HG02970 (cell line): ENCODE measurements around the gene BTNL3.
A peak's percentile ranks its signal among the peaks of the same experiment; 100 is the strongest.
"Not testable (repeated sequence)": the region's sequence is repeated elsewhere in the genome, so short reads cannot be mapped to it uniquely, and the experiment has no call there.

ENCODE experiments used
- ATAC-seq: cut with Tn5 transposase; IDR thresholded peaks from one replicate; pipeline ENCODE4 v1.9.1; 2021; ENCODE audit warnings: mild to moderate bottlenecking, moderate library complexity, moderate number of reproducible peaks; ENCODE audit not compliant: unreplicated experiment, low FRiP score

The BTNL3 gene, protein sequence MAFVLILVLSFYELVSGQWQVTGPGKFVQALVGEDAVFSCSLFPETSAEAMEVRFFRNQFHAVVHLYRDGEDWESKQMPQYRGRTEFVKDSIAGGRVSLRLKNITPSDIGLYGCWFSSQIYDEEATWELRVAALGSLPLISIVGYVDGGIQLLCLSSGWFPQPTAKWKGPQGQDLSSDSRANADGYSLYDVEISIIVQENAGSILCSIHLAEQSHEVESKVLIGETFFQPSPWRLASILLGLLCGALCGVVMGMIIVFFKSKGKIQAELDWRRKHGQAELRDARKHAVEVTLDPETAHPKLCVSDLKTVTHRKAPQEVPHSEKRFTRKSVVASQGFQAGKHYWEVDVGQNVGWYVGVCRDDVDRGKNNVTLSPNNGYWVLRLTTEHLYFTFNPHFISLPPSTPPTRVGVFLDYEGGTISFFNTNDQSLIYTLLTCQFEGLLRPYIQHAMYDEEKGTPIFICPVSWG

DNA sequence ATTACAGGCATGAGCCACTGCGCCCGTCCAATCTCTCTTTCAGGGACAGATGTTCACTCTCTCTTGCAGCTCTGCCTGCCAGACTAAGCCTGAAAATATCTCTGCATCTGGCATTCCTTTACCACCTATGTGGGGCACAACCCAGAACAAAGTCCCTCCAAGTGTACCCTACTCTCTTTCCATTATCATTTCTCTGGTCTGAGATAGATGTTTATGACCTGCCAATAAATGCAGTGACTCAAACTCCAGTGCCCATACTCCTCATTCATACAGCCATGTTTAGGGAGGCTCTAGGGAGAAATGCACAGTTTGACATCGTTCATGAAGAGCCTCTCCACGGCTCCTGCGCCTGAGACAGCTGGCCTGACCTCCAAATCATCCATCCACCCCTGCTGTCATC lies at the start of gene BTNL3:
BTNL3 (plus strand) TSS at position 255 of the 400 bp plus-strand sequence. CDS start 183 bp downstream, outside the sequence.
- ATAC-seq: no peak

DNA sequence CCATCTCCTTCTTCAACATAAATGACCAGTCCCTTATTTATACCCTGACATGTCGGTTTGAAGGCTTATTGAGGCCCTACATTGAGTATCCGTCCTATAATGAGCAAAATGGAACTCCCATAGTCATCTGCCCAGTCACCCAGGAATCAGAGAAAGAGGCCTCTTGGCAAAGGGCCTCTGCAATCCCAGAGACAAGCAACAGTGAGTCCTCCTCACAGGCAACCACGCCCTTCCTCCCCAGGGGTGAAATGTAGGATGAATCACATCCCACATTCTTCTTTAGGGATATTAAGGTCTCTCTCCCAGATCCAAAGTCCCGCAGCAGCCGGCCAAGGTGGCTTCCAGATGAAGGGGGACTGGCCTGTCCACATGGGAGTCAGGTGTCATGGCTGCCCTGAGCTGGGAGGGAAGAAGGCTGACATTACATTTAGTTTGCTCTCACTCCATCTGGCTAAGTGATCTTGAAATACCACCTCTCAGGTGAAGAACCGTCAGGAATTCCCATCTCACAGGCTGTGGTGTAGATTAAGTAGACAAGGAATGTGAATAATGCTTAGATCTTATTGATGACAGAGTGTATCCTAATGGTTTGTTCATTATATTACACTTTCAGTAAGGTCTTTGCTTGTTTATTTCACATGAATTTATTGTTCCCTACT lies 38.2 kb upstream of the BTNL3 start:
- ATAC-seq: no peak

DNA sequence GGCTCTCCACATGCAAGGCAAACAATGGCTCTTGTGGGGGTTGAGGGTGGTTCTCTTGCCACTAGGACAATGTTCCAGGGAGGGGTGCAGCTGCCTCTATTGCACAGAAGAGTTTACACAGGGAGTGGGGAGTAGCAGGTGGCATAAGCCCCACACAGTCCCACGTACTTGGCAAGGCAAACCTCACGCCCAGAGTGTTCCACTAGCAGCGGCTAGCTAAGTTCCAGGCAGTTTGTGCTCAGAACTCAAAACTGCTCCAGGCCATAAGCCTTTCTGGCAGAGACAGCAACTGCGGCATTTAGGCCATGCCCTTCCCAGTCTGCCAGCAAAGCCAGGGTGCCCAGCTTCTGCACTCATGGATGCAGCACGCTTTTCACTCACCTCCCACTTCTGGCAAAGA lies 29.0 kb upstream of the BTNL3 start:
- no peak for ATAC-seq

DNA sequence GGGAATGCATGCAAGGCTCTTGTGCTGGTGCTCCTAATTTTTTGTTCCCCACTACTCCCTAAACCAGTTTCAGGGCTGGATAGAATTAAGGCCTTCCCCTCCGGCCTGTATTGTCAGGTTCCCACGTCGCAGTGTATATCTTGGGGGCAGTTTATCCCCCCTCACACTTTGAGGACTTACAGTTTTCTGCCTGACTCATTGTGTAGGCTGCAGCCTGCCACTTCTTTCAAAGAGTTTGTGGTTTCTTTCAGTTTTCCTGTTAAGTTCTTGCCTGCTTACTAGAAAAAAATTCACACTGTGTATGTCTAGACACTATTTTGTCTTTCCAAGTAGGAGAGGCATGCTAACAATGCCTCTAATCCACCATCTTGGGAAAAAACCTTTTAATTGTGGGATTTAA lies 28.4 kb upstream of the BTNL3 start:
- no peak for ATAC-seq

DNA sequence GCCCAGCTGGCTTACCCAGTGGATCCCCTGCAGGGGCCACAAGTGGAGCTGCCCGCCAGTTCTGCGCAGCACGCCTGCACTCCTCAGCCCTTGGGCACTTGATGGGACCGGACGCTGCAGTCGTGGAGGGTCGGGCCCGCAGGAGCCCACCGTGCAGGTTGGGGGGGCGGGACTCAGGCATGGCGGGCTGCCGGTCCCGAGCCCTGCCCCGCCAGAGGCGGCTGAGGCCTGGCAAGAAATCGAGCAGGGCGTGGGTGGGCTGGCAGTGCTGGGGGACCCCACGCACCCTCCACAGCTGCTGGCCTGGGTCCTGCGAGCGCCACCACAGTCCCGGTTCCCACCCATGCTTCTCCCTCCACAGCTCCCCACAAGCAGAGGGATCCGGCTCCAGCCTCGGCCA lies 19.2 kb upstream of the BTNL3 start:
- ATAC-seq: no peak

DNA sequence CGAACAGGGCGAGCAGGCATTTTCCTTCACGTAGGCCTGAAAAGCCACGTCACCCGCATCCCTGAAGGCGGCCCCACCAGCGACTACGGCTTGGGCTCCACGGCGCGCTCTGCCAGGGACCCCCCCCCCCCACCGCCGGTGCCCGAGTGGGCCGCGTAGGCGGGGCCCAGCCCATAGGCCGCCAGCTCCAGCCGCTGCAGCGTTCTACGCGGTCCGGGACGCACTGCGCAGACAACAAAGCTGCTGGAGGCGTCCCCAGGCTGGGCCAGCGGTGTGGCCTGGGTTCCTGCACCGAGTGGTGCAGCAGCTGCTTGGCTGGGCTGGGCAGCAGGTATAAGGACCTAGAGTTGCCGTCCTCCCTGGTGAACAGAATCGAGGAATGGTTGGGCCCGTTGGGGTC lies 18.3 kb upstream of the BTNL3 start:
- no peak for ATAC-seq

DNA sequence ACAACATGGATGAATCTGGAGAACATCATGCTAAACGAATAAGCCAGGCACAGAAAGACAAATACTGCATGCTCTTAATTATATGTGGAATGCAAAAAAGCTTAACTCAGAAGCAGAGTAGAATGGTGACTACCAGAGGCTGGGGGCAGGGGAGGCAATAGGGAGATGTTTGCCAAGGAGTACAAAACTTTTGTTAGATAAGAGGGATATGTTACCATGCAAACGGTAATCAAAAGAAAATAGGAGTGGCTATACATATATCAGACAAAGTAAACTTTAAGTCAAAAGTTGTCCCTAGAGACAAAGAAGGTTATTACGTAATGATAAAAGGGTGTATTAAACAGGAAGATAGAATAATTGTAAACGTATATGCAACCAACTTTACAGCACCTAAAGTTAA lies 17.8 kb upstream of the BTNL3 start:
- no peak for ATAC-seq

DNA sequence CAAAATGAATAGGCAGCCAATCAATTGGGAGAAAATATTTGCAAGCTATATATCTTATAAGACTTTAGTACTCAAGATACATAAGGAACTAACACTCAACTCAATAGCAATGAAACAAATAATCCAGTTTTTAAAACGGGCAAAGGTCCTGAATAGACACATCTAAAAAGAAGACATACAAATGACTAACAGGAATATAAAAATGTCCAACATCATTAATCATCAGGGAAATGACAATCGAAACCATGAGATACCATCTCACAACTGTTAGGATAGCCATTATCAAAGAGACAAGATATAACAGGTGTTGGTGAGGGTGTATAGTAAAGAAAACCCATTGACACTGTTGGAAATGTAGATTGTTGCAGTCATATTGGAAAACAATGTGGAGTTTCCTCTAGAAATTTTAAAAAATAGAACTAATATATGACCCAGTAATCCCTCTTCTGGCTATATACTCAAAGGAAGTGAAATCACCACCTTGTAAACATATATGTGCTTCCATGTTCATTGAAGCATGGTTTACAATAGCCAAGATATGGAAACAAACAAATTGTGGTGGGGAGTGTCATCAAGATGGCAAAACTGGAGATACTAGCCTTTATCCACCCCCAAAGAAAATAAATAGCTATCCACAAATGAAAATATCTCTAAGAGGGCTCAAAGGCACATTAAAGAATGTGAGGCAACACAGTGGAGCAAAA lies 13.9 kb upstream of the BTNL3 start:
- peak; percentile 13 for ATAC-seq

DNA sequence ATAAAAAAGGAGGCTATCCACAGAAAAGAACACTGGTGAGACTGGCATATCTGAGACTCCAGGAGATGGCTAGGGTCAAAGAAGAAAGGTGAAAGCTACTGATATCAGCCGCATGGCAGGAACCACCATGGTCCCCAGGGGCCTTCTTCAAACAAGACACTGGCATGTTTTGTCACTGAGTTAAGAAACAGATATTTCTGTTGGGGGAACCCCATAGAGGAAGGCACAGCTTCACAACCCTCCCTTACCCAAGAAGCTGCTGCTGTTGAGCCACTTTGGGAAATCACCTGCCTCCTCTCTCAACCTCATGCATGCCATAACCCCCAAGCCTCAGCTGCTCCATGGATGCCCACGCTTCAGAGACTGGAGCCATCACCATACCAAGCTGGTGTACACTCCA lies 13.3 kb upstream of the BTNL3 start:
- peak; percentile 69 for ATAC-seq

DNA sequence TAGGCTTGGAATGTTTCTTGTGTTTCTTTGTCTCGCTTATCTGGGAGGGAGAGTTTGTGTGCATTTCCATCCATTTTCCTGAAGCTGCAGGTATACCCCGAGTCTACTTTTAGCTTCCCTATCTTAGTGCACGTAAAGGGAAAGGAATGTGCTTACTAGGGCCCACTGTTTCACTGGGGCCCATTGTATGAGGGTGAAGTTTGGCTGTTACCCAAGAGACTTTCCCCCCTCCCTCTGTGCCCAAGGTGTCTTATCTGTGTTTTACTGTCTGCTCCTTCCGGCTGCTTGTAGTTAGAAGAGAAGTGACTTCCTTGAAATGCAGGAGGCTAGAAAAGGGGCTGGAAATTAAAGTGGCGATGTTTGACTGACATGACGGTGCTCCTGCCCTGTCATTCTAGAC lies 12.1 kb upstream of the BTNL3 start:
- ATAC-seq: no peak

DNA sequence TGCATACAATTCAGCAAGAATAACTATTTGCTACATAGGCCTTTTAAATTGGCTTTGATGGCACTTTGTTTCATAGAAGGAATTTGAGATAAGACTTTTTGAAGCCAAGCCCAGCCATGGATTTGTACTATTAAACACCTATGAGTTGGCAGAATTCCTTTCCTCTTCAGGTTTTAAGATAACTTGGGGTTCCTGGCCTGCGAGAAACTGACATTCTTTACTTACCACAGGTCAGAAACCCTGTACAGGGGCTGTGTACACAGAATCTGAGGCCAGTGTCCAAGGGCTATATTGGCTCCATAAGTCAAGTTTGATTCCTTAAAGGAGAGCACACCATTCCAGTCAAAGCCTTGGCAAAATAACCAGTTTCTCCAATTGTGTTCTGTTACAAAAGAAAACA lies 10.8 kb upstream of the BTNL3 start:
- ATAC-seq: no peak

DNA sequence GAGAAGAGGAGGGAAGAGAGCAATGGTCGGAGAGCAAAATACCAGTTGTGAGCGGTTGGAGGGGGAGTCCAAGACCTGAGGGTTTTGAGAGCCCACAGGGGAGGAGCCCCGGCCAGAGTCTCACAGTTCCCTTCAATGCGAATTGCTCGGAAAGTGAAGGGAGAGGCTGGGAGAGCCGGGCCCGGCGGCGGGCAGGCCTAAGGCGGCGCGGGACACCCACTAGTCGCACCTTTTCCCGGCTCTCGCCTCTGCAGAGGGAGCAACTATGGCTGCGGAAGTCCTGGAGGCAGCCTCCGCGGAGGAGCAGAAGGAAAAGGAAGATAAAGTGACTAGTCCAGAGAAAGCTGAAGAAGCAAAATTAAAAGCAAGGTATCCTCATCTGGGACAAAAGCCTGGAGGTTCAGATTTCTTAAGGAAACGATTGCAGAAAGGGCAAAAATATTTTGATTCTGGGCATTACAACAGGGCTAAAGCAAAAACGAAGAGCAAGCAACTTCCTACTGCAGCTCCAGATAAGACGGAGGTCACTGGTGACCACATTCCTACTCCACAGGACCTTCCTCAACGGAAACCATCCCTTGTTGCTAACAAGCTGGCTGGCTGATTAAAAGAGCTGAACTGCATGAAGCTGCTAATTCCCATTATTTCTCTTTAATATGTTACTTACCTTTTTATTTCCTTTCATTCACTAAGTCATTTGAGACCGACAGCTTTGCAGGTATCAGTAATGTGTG lies 6.5 kb upstream of the BTNL3 start:
- no peak for ATAC-seq

DNA sequence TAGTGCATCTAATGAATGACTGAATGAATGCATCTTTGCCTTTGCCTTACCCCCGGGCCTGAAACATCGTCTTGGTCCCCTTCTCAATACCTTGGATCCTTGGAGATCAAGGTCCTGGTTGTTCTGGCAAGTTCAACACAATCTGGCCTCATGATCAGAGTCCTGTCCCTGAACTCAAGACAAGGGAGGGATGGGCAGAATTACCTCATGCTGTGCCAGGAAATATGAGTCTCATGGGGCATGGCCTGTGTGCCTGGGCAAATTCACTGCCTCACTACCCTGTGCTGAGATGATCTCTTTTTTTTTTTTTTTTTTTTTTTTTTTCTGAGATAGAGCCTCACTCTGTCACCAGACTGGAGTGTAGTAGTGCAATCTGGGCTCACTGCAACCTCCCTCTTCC lies 630 bp upstream of the BTNL3 start:
- ATAC-seq: no peak

DNA sequence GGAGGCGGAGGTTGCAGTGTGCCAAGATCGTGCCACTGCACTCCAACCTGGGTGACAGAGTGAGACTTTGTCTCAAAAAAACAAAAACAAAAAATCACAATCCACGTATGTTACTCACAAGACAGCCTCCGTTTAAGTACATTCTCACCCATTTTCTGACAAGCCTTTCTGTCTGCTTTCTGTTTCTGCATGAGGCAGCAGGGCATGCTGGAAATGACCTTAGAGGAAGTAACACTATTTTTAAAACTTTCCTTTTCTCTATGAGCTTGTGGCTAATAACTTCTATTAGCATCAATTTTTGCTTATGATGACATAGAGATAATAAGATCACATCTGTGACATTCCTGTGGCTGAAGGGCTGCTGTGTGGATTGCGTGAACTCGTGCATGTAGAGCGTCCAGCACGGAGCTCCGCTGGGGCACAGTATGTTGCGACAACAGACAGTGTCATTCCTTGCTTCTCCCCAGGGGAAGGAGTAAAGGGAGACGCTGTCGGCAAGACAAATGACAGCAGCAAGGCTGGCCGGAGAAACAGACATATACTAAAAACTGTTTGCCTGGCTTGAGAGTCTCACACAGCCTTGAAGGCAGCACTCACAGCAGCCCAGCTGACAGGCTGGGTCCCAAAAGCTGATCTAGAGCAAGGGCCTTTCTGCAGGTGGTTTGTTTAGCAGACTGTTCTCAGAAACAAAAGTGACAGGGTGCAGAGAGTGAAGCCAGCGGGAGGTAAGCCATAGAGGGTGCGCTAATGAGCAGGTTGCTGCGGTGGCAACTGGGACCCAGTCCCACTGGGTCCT lies 1.6 kb downstream of the BTNL3 start:
- ATAC-seq: no peak

DNA sequence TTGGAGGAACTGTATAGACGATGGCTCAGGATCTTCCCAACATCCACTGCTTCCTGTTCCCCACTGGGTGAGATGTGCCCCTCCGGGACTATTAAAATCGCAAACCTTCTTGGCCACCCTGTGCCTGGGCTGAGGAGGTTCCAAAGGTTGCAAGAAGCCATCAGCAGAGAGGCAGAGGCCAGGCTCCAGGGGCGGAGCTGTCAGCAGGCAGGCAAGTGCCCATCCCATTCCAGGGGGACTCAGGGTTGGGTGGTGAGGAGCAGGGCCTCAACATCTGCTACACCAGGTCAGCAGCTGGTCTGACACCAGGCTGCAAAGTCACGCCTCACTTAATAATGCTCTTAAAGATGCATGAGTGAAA lies 2.2 kb downstream of the BTNL3 start:
- no peak for ATAC-seq

DNA sequence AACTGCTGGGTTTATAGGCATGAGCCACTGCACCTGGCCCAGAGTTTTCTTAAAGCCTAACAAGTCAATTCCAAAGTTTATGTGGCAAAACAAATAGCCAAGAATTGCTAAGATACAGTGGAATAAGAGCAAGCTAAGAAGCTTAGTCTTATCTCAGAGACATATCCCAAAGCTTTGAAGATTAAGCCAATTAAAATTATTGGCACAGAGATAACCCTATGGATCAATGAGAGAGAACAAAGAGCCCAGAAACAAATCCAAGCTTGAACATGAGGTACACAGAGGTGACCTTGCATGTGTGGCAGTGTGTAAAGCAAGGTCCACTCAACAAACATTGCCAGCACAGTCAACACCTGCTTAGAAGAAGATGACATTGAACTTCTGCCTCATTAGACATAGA lies 13.3 kb downstream of the BTNL3 start:
- ATAC-seq: no peak

DNA sequence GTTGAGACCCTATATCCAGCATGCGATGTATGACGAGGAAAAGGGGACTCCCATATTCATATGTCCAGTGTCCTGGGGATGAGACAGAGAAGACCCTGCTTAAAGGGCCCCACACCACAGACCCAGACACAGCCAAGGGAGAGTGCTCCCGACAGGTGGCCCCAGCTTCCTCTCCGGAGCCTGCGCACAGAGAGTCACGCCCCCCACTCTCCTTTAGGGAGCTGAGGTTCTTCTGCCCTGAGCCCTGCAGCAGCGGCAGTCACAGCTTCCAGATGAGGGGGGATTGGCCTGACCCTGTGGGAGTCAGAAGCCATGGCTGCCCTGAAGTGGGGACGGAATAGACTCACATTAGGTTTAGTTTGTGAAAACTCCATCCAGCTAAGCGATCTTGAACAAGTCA lies 17.1 kb downstream of the BTNL3 start:
- no peak for ATAC-seq

DNA sequence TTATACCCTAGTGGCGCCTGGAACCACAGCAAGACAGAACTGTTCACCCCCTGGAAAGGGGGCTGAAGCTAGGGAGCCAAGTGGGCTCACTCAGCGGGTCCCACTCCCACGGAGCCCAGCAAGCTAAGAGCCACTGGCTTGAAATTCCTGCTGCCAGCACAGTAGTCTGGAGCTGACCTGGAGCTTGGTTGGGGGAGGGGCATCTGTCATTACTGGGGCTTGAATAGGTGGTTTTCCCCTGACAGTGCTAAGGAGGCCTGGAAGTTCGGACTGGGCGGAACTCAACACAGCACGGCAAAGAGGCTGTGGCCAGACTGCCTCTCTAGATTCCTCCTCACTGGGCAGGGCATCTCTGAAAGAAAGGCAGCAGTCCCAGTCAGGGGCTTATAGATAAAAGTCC lies 19.5 kb downstream of the BTNL3 start:
- no peak for ATAC-seq

DNA sequence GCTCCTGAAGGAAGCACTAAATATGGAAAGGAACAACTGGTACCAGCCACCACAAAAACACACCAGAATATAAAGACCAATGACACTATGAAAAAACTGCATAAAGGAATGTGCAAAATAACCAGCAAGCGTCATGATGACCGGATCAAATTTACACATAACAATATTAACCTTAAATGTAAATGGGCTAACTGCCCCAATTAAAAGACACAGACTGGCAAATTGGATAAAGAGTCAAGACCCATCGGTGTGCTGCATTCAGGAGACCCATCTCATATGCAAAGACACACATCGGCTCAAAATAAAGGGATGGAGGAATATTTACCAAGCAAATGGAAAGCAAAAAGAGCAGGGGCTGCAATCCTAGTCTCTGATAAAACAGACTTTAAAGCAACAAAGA lies 21.4 kb downstream of the BTNL3 start:
- not testable (repeated sequence) for ATAC-seq

DNA sequence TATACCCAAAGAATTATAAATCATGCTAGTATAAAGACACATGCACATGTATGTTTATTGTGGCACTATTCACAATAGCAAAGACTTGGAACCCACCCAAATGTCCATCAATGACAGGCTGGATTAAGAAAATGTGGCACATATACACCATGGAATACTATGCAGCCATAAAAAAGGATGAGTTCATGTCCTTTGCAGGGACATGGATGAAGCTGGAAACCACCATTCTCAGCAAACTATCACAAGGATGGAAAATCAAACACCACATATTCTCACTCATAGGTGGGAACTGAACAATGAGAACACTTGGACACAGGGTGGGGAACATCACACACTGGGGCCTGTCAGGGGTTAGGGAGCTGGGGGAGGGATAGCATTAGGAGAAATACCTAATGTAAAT lies 26.0 kb downstream of the BTNL3 start:
- not testable (repeated sequence) for ATAC-seq
